ACC112 (cell line): ENCODE results near the gene CCDC192.
"Not testable (repeated sequence)": the region's sequence is repeated elsewhere in the genome, so short reads cannot be mapped to it uniquely, and the experiment has no call there.

ENCODE experiments used
- H2AFZ ChIP-seq: fragments of 200-600 bp; sonication (generic); one replicate; pipeline ENCODE4 v1.6.0; 2017; ENCODE audit warnings: antibody characterized with exemption, low read length; ENCODE audit not compliant: unreplicated experiment
- H3K27ac ChIP-seq: fragments of 200-600 bp; sonication (generic); 2 replicates; pipeline ENCODE4 v1.5.1; 2014; ENCODE audit warnings: low read depth, mild to moderate bottlenecking, antibody characterized with exemption, low read length, moderate library complexity
- H3K27me3 ChIP-seq: fragments of 200-600 bp; sonication (generic); 2 replicates; pipeline ENCODE4 v1.6.1; 2014; ENCODE audit warnings: mild to moderate bottlenecking, antibody characterized with exemption, low read length, moderate library complexity, mixed read lengths; ENCODE audit not compliant: insufficient read depth
- H3K36me3 ChIP-seq: fragments of 200-600 bp; sonication (generic); 2 replicates; pipeline ENCODE4 v1.6.1; 2016; ENCODE audit warnings: mild to moderate bottlenecking, antibody characterized with exemption, low read length, moderate library complexity, mixed read lengths; ENCODE audit not compliant: insufficient read depth
- H3K4me1 ChIP-seq: fragments of 200-600 bp; sonication (generic); one replicate; pipeline ENCODE4 v1.6.1; 2016; ENCODE audit warnings: low read length, mixed read lengths; ENCODE audit not compliant: insufficient read depth, unreplicated experiment, control insufficient read depth
- H3K4me3 ChIP-seq: fragments of 200-600 bp; sonication (generic); 2 replicates; pipeline ENCODE4 v1.5.1; 2014; ENCODE audit warnings: mild to moderate bottlenecking, low read depth, low read length
- H3K79me2 ChIP-seq: fragments of 200-600 bp; sonication (generic); one replicate; pipeline ENCODE4 v1.6.0; 2016; ENCODE audit warnings: low read length; ENCODE audit not compliant: control insufficient read depth, unreplicated experiment, insufficient read depth

CCDC192 gene

DNA sequence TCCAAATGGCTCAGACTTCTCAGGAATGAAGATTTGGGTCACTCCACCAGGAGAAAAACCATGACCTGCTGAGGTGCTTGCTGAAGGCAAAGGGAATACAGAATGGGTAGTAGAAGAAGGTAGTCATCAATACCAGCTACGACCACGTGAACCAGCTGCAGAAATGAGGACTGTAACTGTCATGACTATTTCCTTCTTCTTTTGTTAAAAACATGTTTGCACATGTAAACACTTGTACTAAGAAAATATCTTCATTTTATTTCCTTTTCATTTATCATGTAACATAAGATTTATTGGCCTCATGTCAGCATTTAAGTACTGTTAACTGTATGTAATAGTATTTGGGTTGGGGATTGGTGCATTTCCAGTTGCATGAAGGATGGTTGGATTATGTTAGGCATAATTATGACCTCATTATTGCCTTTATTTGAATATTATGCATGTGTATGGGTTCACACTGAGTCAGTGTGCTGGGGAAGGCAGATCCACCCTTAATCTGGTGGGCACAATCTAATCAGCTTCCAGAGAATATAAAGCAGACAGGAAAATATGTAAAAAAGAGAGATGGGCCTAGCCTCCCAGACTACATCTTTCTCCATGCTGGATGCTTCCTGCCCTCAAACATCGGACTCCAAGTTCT lies 23.4 kb upstream of the CCDC192 start:
- H3K27ac ChIP-seq, H3K36me3 ChIP-seq, H2AFZ ChIP-seq, H3K4me3 ChIP-seq, H3K79me2 ChIP-seq, H3K4me1 ChIP-seq, H3K27me3 ChIP-seq: not testable (repeated sequence)

DNA sequence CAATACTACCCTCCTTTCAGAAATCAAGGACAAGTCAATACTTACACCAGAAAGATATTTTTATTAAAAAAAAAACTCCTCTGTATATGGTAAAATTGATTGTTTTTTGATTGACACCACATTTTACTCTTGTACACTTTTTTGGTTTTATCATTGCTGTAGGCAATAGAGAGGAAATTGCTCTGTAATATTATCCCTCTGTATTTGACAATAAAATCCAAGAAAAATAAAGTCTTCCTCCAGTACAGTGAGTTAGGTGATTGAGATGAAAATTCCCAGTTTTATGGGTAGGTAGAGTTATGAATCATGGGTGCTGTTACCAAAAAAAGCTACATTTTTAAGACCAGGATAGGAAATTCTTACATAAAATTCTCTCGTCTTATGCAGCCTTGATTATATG lies 22.6 kb upstream of the CCDC192 start:
- H3K27me3 ChIP-seq, result no peaks in the 10 kb centered on the region
- no peak overlapping the region for H3K27ac ChIP-seq

DNA sequence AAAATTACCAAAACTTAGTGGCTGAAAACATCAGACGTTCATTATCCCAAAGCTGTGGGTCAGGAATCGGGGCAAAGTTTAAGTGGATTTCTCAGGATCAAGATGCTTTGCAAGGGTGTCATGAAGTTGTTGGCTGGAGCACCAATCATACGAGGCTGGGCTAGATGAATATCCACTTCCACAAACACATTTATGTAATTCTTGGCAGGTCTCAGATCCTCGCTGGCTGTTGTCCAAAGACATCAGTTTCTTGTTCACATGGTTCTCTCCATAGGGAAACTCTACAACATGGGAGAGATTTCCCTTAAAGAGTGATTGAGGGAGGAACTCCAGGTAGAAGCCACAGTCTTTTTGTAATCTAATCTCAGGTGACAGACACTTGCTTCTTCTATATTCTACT lies 20.2 kb upstream of the CCDC192 start:
- H3K79me2 ChIP-seq, result no peaks in the 10 kb centered on the region
- no peaks in the 10 kb centered on the region for H3K27me3 ChIP-seq

More for the DNA sequence above, 22.6 kb upstream of the CCDC192 start:
- H3K4me3 ChIP-seq, result no peak overlapping the region
- no peaks in the 10 kb centered on the region for H3K4me1 ChIP-seq
- no peaks in the 10 kb centered on the region for H3K36me3 ChIP-seq
- H2AFZ ChIP-seq, result no peak overlapping the region
- no peaks in the 10 kb centered on the region for H3K79me2 ChIP-seq

DNA sequence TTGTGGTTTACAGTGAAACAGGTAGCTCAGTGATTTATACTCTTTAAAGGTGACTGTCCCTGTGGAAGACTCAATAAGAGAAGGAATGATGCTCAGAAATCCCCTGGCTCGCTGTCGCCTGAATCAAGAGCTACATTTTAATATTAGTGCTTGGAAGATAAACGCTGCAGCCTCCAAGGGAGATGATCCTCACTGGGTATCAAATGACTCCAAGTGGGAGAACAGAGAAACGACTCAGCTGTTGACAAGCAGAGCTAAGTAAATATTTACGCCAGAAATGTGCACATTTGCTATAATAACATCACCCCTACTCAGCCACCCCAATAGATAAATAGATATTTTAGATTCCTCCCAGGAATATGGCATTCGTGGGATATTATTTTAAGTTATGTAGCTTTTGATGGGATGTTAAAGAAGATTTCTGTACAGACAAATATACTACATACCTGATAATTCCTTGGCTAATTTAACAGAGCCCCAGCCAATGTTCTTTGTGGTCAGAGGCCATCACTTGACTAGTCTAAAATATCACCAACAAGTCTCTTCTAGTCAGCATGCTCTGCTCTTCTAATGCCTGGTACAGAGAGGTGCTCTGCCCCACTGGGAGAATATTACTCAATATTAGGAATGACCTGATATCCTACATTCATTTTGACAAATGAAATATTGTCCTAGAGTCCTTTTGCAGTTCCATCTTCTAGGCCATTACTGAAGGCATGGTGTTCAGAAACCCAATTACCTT lies 18.3 kb upstream of the CCDC192 start:
- no peaks in the 10 kb centered on the region for H3K27me3 ChIP-seq
- no peak overlapping the region for H3K4me3 ChIP-seq
- peaks cover 9% of the 10 kb centered on the region for H3K4me1 ChIP-seq
- no peak overlapping the region for H2AFZ ChIP-seq
- no peaks in the 10 kb centered on the region for H3K79me2 ChIP-seq
- no peak overlapping the region for H3K27ac ChIP-seq
- no peaks in the 10 kb centered on the region for H3K36me3 ChIP-seq

More for the DNA sequence above, 20.2 kb upstream of the CCDC192 start:
- H3K27ac ChIP-seq, result no peak overlapping the region
- no peak overlapping the region for H3K4me3 ChIP-seq
- H3K36me3 ChIP-seq, result no peaks in the 10 kb centered on the region
- H3K4me1 ChIP-seq, result peaks cover 9% of the 10 kb centered on the region
- H2AFZ ChIP-seq, result no peak overlapping the region

DNA sequence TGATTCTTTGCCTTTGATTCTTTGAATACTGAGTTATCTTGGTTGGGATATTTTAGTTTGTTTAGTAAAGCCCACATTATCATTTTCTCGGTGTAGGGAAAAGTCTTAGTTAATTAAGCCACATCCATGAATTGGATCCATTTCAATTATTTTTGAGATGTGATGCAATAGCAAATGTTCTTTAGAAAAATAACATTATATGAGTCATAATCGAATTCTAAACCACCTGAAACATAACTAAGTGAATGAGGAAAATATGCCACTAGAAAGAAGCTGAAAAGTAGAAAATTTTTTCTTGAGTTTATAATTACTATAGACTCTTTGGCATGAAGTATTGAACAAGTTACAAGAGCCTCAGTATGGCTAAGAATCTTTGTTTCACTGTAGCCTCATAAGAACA lies 17.5 kb upstream of the CCDC192 start:
- Histone ChIP-seq H2AFZ (no peak overlapping the region), H3K79me2 (no peaks in the 10 kb centered on the region), H3K27ac (no peak overlapping the region), H3K27me3 (no peaks in the 10 kb centered on the region), H3K36me3 (no peaks in the 10 kb centered on the region), H3K4me1 (peaks cover 9% of the 10 kb centered on the region), H3K4me3 (no peak overlapping the region)

DNA sequence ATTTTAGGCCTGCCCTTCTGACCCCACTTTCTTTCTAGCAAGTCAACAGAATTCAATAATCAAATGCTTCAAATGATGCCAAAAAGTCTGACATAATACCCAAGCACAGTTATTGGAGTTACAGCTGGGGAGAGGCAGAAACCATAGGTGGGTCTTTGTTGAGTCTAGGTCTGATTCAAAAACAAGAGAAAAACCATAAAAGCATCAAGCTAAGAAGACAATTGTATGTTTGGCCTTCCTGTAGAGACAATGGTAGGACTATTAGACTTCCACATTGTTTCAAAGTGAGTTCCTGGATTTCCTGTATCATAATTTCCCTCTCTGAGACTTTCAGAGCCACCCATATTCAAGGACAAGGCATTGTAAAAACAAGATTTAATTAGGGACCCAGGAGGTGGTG lies 16.8 kb upstream of the CCDC192 start:
- peaks cover 9% of the 10 kb centered on the region for H3K4me1 ChIP-seq
- no peak overlapping the region for H3K27ac ChIP-seq
- H2AFZ ChIP-seq, result peak overlapping the region; percentile 10
- H3K79me2 ChIP-seq, result no peaks in the 10 kb centered on the region
- no peaks in the 10 kb centered on the region for H3K36me3 ChIP-seq
- no peaks in the 10 kb centered on the region for H3K27me3 ChIP-seq
- no peak overlapping the region for H3K4me3 ChIP-seq

DNA sequence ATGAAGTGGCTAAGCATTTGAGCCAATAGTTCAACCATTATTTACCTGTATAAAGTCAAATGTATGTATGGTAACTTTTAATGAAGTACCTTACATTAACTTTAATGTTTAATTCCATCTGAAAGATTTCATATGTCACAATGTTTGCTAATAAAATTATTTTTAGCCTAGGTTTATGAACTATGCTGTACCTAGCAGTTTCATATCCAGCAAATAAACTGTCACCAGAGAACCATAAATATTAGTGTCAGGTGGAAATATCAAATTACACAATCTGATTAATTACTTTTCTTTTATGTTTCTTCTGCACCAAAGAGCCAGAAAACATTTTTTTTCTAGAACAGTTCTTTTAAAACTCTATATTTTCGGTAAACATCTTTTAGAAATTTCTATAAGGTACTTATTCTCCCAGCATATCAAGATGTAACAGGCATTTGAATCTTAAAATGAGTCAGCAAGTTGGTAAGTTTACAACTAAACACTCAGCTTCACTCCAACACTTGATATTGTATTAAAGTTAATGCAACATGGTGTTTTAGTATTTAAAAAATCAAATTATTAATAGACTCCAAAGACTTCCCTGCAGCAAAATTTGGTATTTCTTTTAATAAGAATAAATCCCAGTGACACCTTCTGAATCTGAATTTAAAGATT lies 8.5 kb upstream of the CCDC192 start:
- Histone ChIP-seq H3K4me1 (peaks cover 16% of the 10 kb centered on the region), H3K79me2 (no peaks in the 10 kb centered on the region), H3K36me3 (no peaks in the 10 kb centered on the region), H3K27ac (no peak overlapping the region), H3K27me3 (no peaks in the 10 kb centered on the region), H2AFZ (no peak overlapping the region), H3K4me3 (no peak overlapping the region)

DNA sequence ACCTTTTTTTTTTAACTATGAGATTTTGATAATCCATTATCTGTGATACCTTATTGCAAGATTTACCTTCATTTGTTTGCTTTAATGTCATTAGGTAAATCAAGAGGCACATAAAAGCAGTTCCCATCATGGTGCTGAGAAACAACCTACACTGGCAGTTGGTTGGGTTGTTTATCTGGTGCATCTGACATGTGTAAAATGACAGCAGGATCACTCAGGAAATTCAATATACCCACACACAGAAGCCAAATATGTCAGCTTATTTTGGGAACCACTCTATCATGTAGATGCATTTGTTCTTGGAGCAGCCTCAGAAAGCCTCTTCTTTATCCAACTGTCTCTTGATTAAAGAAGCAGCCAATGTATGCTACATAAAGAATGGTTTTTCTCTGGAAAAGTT lies 7.8 kb upstream of the CCDC192 start:
- Histone ChIP-seq H3K4me3 (no peak overlapping the region), H3K36me3 (no peaks in the 10 kb centered on the region), H3K27ac (no peak overlapping the region), H3K79me2 (no peaks in the 10 kb centered on the region), H3K4me1 (peaks cover 16% of the 10 kb centered on the region), H2AFZ (no peak overlapping the region), H3K27me3 (no peaks in the 10 kb centered on the region)

DNA sequence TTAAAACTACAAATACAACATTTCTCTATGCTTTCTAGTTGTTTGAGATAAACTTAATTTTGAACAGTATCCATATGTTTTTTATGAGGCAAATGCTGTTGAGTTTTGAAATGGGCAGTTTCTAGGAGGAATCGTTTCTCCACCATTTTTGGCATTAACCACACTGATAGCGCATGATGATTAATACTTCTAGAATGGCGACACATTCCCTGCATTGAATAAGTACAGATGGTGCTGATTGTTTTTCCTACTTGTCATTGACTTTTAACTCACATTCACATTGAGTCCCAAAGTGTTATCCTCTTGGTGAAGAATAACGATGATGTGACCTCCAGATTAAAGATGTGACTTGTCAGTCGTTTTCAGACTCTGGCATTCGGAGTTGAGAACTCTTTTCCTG lies 6.5 kb upstream of the CCDC192 start:
- Histone ChIP-seq H3K79me2 (no peaks in the 10 kb centered on the region), H3K4me3 (0 out of 2 replicates have a peak overlapping the region, but pooled peaks have one; percentile 4), H3K27me3 (no peaks in the 10 kb centered on the region), H2AFZ (peak overlapping the region; percentile 1), H3K4me1 (peaks cover 16% of the 10 kb centered on the region), H3K27ac (no peak overlapping the region), H3K36me3 (no peaks in the 10 kb centered on the region)

DNA sequence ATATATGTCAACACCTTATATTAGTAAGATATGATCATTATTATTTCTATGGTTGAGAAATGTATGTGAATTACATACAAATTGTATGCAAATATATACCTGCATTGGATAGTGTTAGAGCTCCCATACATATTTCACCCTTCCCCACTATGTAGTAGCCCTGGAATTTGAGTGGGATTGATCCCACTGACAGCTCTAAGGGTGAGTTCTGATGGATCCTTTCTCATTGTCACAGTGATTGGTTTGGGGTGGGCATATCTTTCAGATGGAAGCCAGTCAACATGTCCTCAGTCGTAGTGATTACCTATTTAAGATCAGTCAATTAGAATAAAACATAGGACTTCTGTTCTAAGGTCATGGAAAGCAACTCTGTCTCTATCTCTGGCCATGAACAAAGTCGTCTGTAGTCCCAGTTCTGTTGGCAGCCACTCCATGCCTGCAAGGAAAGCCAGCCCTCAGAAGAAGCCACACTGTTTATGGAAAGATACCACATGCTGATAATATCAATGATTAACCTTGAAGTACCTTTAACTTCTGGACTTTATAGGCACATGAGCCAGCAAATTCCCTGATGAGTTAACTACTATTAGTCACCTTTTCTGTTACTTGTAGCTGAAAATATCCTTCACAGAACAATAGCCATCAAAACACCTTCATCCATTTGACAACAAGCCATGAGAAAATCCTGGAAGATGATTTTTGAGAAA lies 5.1 kb upstream of the CCDC192 start:
- H3K27me3 ChIP-seq, result no peaks in the 10 kb centered on the region
- no peaks in the 10 kb centered on the region for H3K79me2 ChIP-seq
- no peak overlapping the region for H3K4me3 ChIP-seq
- no peak overlapping the region for H3K27ac ChIP-seq
- H2AFZ ChIP-seq, result no peak overlapping the region
- no peaks in the 10 kb centered on the region for H3K36me3 ChIP-seq
- H3K4me1 ChIP-seq, result peaks cover 16% of the 10 kb centered on the region
